Mesendoderm (in vitro differentiated cells): Measurements from ENCODE around the gene EME2. TPM values are rescaled to one million over a fixed set of nuclear protein-coding genes. Genes with fewer than 3 reads are reported as not detected.

ENCODE experiments used
- DNase-seq: peaks from one replicate; pipeline ENCODE4 v3.0.0; 2013
- H2AK5ac ChIP-seq: 2 replicates; pipeline ENCODE4 v1.6.1; 2013; ENCODE audit warnings: low read length, inconsistent platforms
- H2BK120ac ChIP-seq: 2 replicates; pipeline ENCODE4 v1.6.1; 2013; ENCODE audit warnings: low read depth, mild to moderate bottlenecking, low read length, moderate library complexity, mixed read lengths
- H2BK15ac ChIP-seq: replicated peaks from 2 replicates; pipeline ENCODE4 v1.6.1; 2013; ENCODE audit warnings: low read depth, mild to moderate bottlenecking, moderate library complexity
- H2BK5ac ChIP-seq: 2 replicates; pipeline ENCODE4 v1.6.1; 2013; ENCODE audit warnings: low read length, inconsistent platforms
- H3K18ac ChIP-seq: 2 replicates; pipeline ENCODE4 v1.6.1; 2013; ENCODE audit warnings: mild to moderate bottlenecking, low read length, mixed read lengths
- H3K23ac ChIP-seq: one replicate; pipeline ENCODE4 v1.6.1; 2013; ENCODE audit warnings: low read length
- H3K27ac ChIP-seq: 2 replicates; pipeline ENCODE4 v1.5.1; 2013; ENCODE audit warnings: low read depth, mild to moderate bottlenecking, inconsistent platforms, low read length, moderate library complexity
- H3K27me3 ChIP-seq: 2 replicates; pipeline ENCODE4 v1.6.1; 2013; ENCODE audit warnings: low read length, control low read depth, mild to moderate bottlenecking, inconsistent platforms; ENCODE audit not compliant: insufficient read depth, poor library complexity
- H3K36me3 ChIP-seq: 2 replicates; pipeline ENCODE4 v1.6.1; 2013; ENCODE audit warnings: low read length, inconsistent platforms; ENCODE audit not compliant: control insufficient read depth, insufficient read depth
- H3K4ac ChIP-seq: one replicate; pipeline ENCODE4 v1.6.1; 2013; ENCODE audit warnings: low read depth, mild to moderate bottlenecking, low read length, moderate library complexity
- H3K4me1 ChIP-seq: 2 replicates; pipeline ENCODE4 v1.6.1; 2013; ENCODE audit warnings: low read depth, low read length, inconsistent platforms; ENCODE audit not compliant: control insufficient read depth
- H3K4me2 ChIP-seq: 2 replicates; pipeline ENCODE4 v1.6.1; 2013; ENCODE audit warnings: low read length
- H3K4me3 ChIP-seq: 2 replicates; pipeline ENCODE4 v1.5.1; 2013; ENCODE audit warnings: mild to moderate bottlenecking, low read length
- H3K56ac ChIP-seq: one replicate; pipeline ENCODE4 v1.6.1; 2013; ENCODE audit warnings: low read length
- H3K79me1 ChIP-seq: 2 replicates; pipeline ENCODE4 v1.6.1; 2013; ENCODE audit warnings: low read length, inconsistent platforms
- H3K79me2 ChIP-seq: 2 replicates; pipeline ENCODE4 v1.6.1; 2013; ENCODE audit warnings: mild to moderate bottlenecking, low read length; ENCODE audit not compliant: control insufficient read depth, insufficient read depth
- H3K9ac ChIP-seq: 2 replicates; pipeline ENCODE4 v1.6.1; 2013; ENCODE audit warnings: low read length, inconsistent platforms
- H4K5ac ChIP-seq: one replicate; pipeline ENCODE4 v1.6.1; 2013; ENCODE audit warnings: low read length
- H4K8ac ChIP-seq: one replicate; pipeline ENCODE4 v1.6.1; 2013; ENCODE audit warnings: low read depth, mild to moderate bottlenecking, control low read depth, low read length, moderate library complexity
- WGBS: extraction: QIAGEN DNeasy Blood & Tissue Kit; methylation state at CpG from one replicate; pipeline ENCODE4 v1.1.7; 2013; ENCODE audit warnings: low lambda C conversion rate, missing lambda C conversion rate; ENCODE audit not compliant: insufficient coverage; ENCODE audit errors: extremely low coverage; 5-methylcytosine and 5-hydroxymethylcytosine counted together
- polyA plus RNA-seq, 2 experiments: library from polyadenylated mRNA; stranded (reverse); fragments of 200-250 nt; gene quantifications; one replicate each; pipeline ENCODE4 v1.2.3, GENCODE V29; 2013

EME2 gene
- polyA plus RNA-seq (2013, experiment 1 of 2) = 7.9 TPM
- polyA plus RNA-seq (2013, experiment 2 of 2) = 8.2 TPM

GRCh38 chr16:1772362-1772907 lies at the start of gene EME2:
TSS of gene EME2 (plus strand) at chr16:1772810. CDS start at chr16:1773228, 418 bp downstream.
- H3K4ac ChIP-seq = peak within 1 kb of the TSS; percentile 79
- DNase-seq = no peak
- H3K4me2 ChIP-seq = peak within 1 kb of the TSS; percentile 85
- H2BK120ac ChIP-seq = no peak within 1 kb of the TSS
- peak within 1 kb of the TSS; percentile 93 for H3K9ac ChIP-seq
- no CpG with 5 or more reads among the region's 53 CpGs for WGBS
- no peaks in the 10 kb centered on the region for H3K27me3 ChIP-seq
- H3K18ac ChIP-seq = peak within 1 kb of the TSS; percentile 78
- H3K79me1 ChIP-seq = peaks cover 8% of the 10 kb centered on the region
- H2BK15ac ChIP-seq = no peak within 1 kb of the TSS
- H3K36me3 ChIP-seq = no peaks in the 10 kb centered on the region
- peak within 1 kb of the TSS; percentile 99 for H3K56ac ChIP-seq
- H3K4me3 ChIP-seq = peak within 1 kb of the TSS; percentile 97
- H4K8ac ChIP-seq = no peak within 1 kb of the TSS
- no peaks in the 10 kb centered on the region for H3K4me1 ChIP-seq
- H4K5ac ChIP-seq = no peak within 1 kb of the TSS
- H2BK5ac ChIP-seq = peak within 1 kb of the TSS; percentile 31
- H3K79me2 ChIP-seq = peaks cover 11% of the 10 kb centered on the region
- H2AK5ac ChIP-seq = peak within 1 kb of the TSS; percentile 85
- peak within 1 kb of the TSS; percentile 80 for H3K23ac ChIP-seq
- H3K27ac ChIP-seq = peak within 1 kb of the TSS; percentile 87

- Histone ChIP-seq H3K27ac (no peak overlapping the region), H3K4me2 (no peak overlapping the region), H3K4me3 (no peak overlapping the region), H2BK15ac (no peak overlapping the region), H3K18ac (no peak overlapping the region), H3K36me3 (peaks cover 2% of the 10 kb centered on the region), H3K4ac (no peak overlapping the region), H3K4me1 (no peaks in the 10 kb centered on the region), H4K5ac (no peak overlapping the region), H3K27me3 (no peaks in the 10 kb centered on the region), H4K8ac (no peak overlapping the region), H3K23ac (no peak overlapping the region), H2AK5ac (no peak overlapping the region), H3K56ac (no peak overlapping the region), H3K9ac (no peak overlapping the region), H3K79me2 (no peaks in the 10 kb centered on the region), H2BK5ac (no peak overlapping the region), H3K79me1 (peaks cover 4% of the 10 kb centered on the region), H2BK120ac (no peak overlapping the region)
- peak; percentile 33 for DNase-seq
- no CpG with 5 or more reads among the region's 6 CpGs for WGBS
Observed at GRCh38 chr16:1723450-1724147, 49.0 kb upstream of the EME2 start.

- no peak for DNase-seq
- Histone ChIP-seq H2BK120ac (no peak overlapping the region), H2BK5ac (no peak overlapping the region), H3K4ac (no peak overlapping the region), H3K27me3 (no peaks in the 10 kb centered on the region), H3K23ac (no peak overlapping the region), H2AK5ac (no peak overlapping the region), H4K5ac (no peak overlapping the region), H3K27ac (no peak overlapping the region), H3K79me1 (peaks cover 2% of the 10 kb centered on the region), H3K4me2 (no peak overlapping the region), H3K9ac (no peak overlapping the region), H3K79me2 (no peaks in the 10 kb centered on the region), H3K4me1 (no peaks in the 10 kb centered on the region), H2BK15ac (no peak overlapping the region), H3K56ac (no peak overlapping the region), H3K18ac (no peak overlapping the region), H3K4me3 (no peak overlapping the region), H3K36me3 (peaks cover 2% of the 10 kb centered on the region), H4K8ac (no peak overlapping the region)
- no CpG with 5 or more reads among the region's 12 CpGs for WGBS
Observed at GRCh38 chr16:1724491-1724890, 48.1 kb upstream of the EME2 start.

GRCh38 chr16:1726661-1727502 lies 45.7 kb upstream of the EME2 start:
- Histone ChIP-seq H3K9ac (no peak overlapping the region), H4K8ac (no peak overlapping the region), H3K4ac (no peak overlapping the region), H2BK5ac (no peak overlapping the region), H3K79me1 (peaks cover 2% of the 10 kb centered on the region), H3K27me3 (no peaks in the 10 kb centered on the region), H2BK15ac (no peak overlapping the region), H3K23ac (no peak overlapping the region), H3K4me2 (no peak overlapping the region), H3K27ac (no peak overlapping the region), H2BK120ac (no peak overlapping the region), H3K4me1 (no peaks in the 10 kb centered on the region), H3K18ac (no peak overlapping the region), H3K56ac (no peak overlapping the region), H4K5ac (no peak overlapping the region), H2AK5ac (no peak overlapping the region), H3K4me3 (no peak overlapping the region), H3K36me3 (peaks cover 2% of the 10 kb centered on the region), H3K79me2 (no peaks in the 10 kb centered on the region)
- no CpG with 5 or more reads among the region's 32 CpGs for WGBS
- DNase-seq = no peak

- H3K56ac ChIP-seq = no peak overlapping the region
- no peaks in the 10 kb centered on the region for H3K79me2 ChIP-seq
- WGBS = no CpG with 5 or more reads among the region's 37 CpGs
- H3K4me2 ChIP-seq = no peak overlapping the region
- H3K4me3 ChIP-seq = no peak overlapping the region
- H2AK5ac ChIP-seq = no peak overlapping the region
- peaks cover 2% of the 10 kb centered on the region for H3K79me1 ChIP-seq
- no peak overlapping the region for H3K18ac ChIP-seq
- H3K23ac ChIP-seq = no peak overlapping the region
- no peak overlapping the region for H3K4ac ChIP-seq
- no peak overlapping the region for H4K5ac ChIP-seq
- no peak overlapping the region for H3K27ac ChIP-seq
- H3K36me3 ChIP-seq = peaks cover 2% of the 10 kb centered on the region
- no peak overlapping the region for H2BK120ac ChIP-seq
- H3K4me1 ChIP-seq = no peaks in the 10 kb centered on the region
- H2BK5ac ChIP-seq = no peak overlapping the region
- DNase-seq = no peak
- H2BK15ac ChIP-seq = no peak overlapping the region
- no peak overlapping the region for H3K9ac ChIP-seq
- H3K27me3 ChIP-seq = no peaks in the 10 kb centered on the region
- H4K8ac ChIP-seq = no peak overlapping the region
Observed at GRCh38 chr16:1727651-1728624, 44.7 kb upstream of the EME2 start.
